H9 (cell line): ENCODE data around the gene SLC4A1. TPM values are rescaled to one million over a fixed set of nuclear protein-coding genes. Genes with fewer than 3 reads are reported as not detected.
A peak's percentile ranks its signal among the peaks of the same experiment; 100 is the strongest.

Source experiments
- DNase-seq: peaks from one replicate; pipeline ENCODE4 v3.0.0-alpha.2; 2017
- H2AFZ ChIP-seq: one replicate; pipeline ENCODE4 v1.6.1; 2013; ENCODE audit warnings: mild to moderate bottlenecking, low read length, control low read depth, moderate library complexity
- H2AK5ac ChIP-seq: 2 replicates; pipeline ENCODE4 v1.6.1; 2013; ENCODE audit warnings: low read length, control low read depth, mixed read lengths; ENCODE audit not compliant: insufficient read length
- H2BK120ac ChIP-seq: one replicate; pipeline ENCODE4 v1.6.1; 2013; ENCODE audit warnings: low read depth, mild to moderate bottlenecking, low read length, control low read depth, inconsistent platforms; ENCODE audit not compliant: poor library complexity, severe bottlenecking
- H2BK12ac ChIP-seq: 2 replicates; pipeline ENCODE4 v1.6.1; 2013; ENCODE audit warnings: low read length, control low read depth, mixed read lengths, low read depth; ENCODE audit not compliant: insufficient read length
- H2BK15ac ChIP-seq: 2 replicates; pipeline ENCODE4 v1.6.1; 2013; ENCODE audit warnings: low read depth, low read length, control low read depth
- H2BK20ac ChIP-seq: one replicate; pipeline ENCODE4 v1.6.1; 2013; ENCODE audit warnings: low read depth, mild to moderate bottlenecking, low read length, control low read depth, inconsistent platforms; ENCODE audit not compliant: poor library complexity, severe bottlenecking
- H2BK5ac ChIP-seq: 2 replicates; pipeline ENCODE4 v1.6.1; 2013; ENCODE audit warnings: low read length, control low read depth, mixed read lengths; ENCODE audit not compliant: insufficient read length
- H3K14ac ChIP-seq: 2 replicates; pipeline ENCODE4 v1.6.1; 2013; ENCODE audit warnings: low read length, control low read depth; ENCODE audit not compliant: insufficient read depth
- H3K18ac ChIP-seq: 2 replicates; pipeline ENCODE4 v1.6.1; 2013; ENCODE audit warnings: low read depth, mild to moderate bottlenecking, mixed read lengths, low read length, control low read depth; ENCODE audit not compliant: insufficient read length
- H3K23ac ChIP-seq: 2 replicates; pipeline ENCODE4 v1.6.1; 2013; ENCODE audit warnings: low read length, control low read depth, mixed read lengths, low read depth; ENCODE audit not compliant: insufficient read length
- H3K23me2 ChIP-seq: 2 replicates; pipeline ENCODE4 v1.6.1; 2013; ENCODE audit warnings: low read depth, mild to moderate bottlenecking, mixed read lengths, low read length, control low read depth; ENCODE audit not compliant: insufficient read length, poor library complexity, severe bottlenecking
- H3K27ac ChIP-seq: 2 replicates; pipeline ENCODE4 v1.5.1; 2013; ENCODE audit warnings: low read length, control low read depth, mixed read lengths, low read depth; ENCODE audit not compliant: insufficient read length
- H3K27me3 ChIP-seq: 2 replicates; pipeline ENCODE4 v1.6.1; 2013; ENCODE audit warnings: low read length, control low read depth, inconsistent platforms; ENCODE audit not compliant: insufficient read depth
- H3K4ac ChIP-seq: 2 replicates; pipeline ENCODE4 v1.6.1; 2013; ENCODE audit warnings: low read depth, mild to moderate bottlenecking, control low read depth, inconsistent platforms, low read length, moderate library complexity
- H3K4me1 ChIP-seq: 2 replicates; pipeline ENCODE4 v1.6.1; 2013; ENCODE audit warnings: low read length, control low read depth, inconsistent platforms; ENCODE audit not compliant: insufficient read depth
- H3K4me2 ChIP-seq: 2 replicates; pipeline ENCODE4 v1.6.1; 2013; ENCODE audit warnings: low read length, control low read depth, mixed read lengths; ENCODE audit not compliant: insufficient read length, insufficient read depth
- H3K56ac ChIP-seq: 2 replicates; pipeline ENCODE4 v1.6.1; 2013; ENCODE audit warnings: low read depth, mild to moderate bottlenecking, mixed read lengths, low read length, control low read depth; ENCODE audit not compliant: insufficient read length
- H3K79me1 ChIP-seq: 2 replicates; pipeline ENCODE4 v1.6.1; 2013; ENCODE audit warnings: low read depth, mild to moderate bottlenecking, moderate library complexity, low read length, control low read depth, inconsistent platforms; ENCODE audit not compliant: insufficient read depth, poor library complexity, severe bottlenecking
- H3K79me2 ChIP-seq: 2 replicates; pipeline ENCODE4 v1.6.1; 2013; ENCODE audit warnings: low read length, control low read depth, inconsistent platforms; ENCODE audit not compliant: insufficient read depth
- H3K9ac ChIP-seq: 2 replicates; pipeline ENCODE4 v1.6.1; 2013; ENCODE audit warnings: low read length, control low read depth, mixed read lengths; ENCODE audit not compliant: insufficient read length; ENCODE audit errors: extremely low read depth
- H3K9me3 ChIP-seq: one replicate; pipeline ENCODE4 v1.6.1; 2013; ENCODE audit warnings: low read depth, low read length, inconsistent platforms; ENCODE audit not compliant: control insufficient read depth
- H3T11ph ChIP-seq: one replicate; pipeline ENCODE4 v1.6.1; 2013; ENCODE audit warnings: mild to moderate bottlenecking, low read length, control low read depth, inconsistent platforms
- H4K20me1 ChIP-seq: one replicate; pipeline ENCODE4 v1.6.1; 2013; ENCODE audit not compliant: control insufficient read depth, insufficient read length, insufficient read depth
- H4K5ac ChIP-seq: 2 replicates; pipeline ENCODE4 v1.6.1; 2013; ENCODE audit warnings: low read depth, mild to moderate bottlenecking, mixed read lengths, low read length, control low read depth; ENCODE audit not compliant: insufficient read length
- H4K8ac ChIP-seq: replicated peaks from 2 replicates; pipeline ENCODE4 v1.6.1; 2013; ENCODE audit warnings: low read length, control low read depth, mixed read lengths, low read depth; ENCODE audit not compliant: insufficient read length
- H4K91ac ChIP-seq: 2 replicates; pipeline ENCODE4 v1.6.1; 2013; ENCODE audit warnings: low read depth, mild to moderate bottlenecking, moderate library complexity, mixed read lengths, low read length, control low read depth; ENCODE audit not compliant: insufficient read length
- H3K27ac Mint-ChIP-seq, 3 experiments: 2 replicates in 2 of 3; 3 replicates in 1 of 3; pipeline ENCODE4 v1.8.0; 2020 to 2021; ENCODE audit warnings: mixed read lengths in 3 of 3, mild to moderate bottlenecking in 1 of 3, moderate library complexity in 1 of 3
- H3K27me3 Mint-ChIP-seq: 2 replicates; pipeline ENCODE4 v1.8.0; 2021; ENCODE audit warnings: low read depth, mild to moderate bottlenecking, moderate library complexity, mixed read lengths
- H3K36me3 Mint-ChIP-seq, 3 experiments: 2 replicates in 2 of 3; 3 replicates in 1 of 3; pipeline ENCODE4 v1.8.0; 2020 to 2021; ENCODE audit warnings: low read depth in 3 of 3, mixed read lengths in 3 of 3; ENCODE audit not compliant: insufficient read depth in 1 of 3
- H3K4me1 Mint-ChIP-seq, 2 experiments: 2 replicates each; pipeline ENCODE4 v1.8.0; 2020; ENCODE audit warnings: mixed read lengths in 2 of 2
- H3K4me3 Mint-ChIP-seq, 2 experiments: 2 replicates in 1 of 2; 3 replicates in 1 of 2; pipeline ENCODE4 v1.8.0; 2020 to 2021; ENCODE audit warnings: mild to moderate bottlenecking in 2 of 2, mixed read lengths in 2 of 2, moderate library complexity in 1 of 2
- H3K9me3 Mint-ChIP-seq, 2 experiments: 2 replicates in 1 of 2; 3 replicates in 1 of 2; pipeline ENCODE4 v1.8.0; 2020; ENCODE audit warnings: mild to moderate bottlenecking in 2 of 2, mixed read lengths in 2 of 2, moderate library complexity in 1 of 2
- WGBS: extraction: QIAGEN DNeasy Blood & Tissue Kit; methylation state at CpG from one replicate; pipeline ENCODE4 v1.1.7; 2013; ENCODE audit warnings: missing lambda C conversion rate, low lambda C conversion rate, mixed read lengths; ENCODE audit not compliant: insufficient read length; ENCODE audit errors: extremely low coverage; 5-methylcytosine and 5-hydroxymethylcytosine counted together
- total RNA-seq: library from RNA; stranded (reverse); gene quantifications from 2 replicates; pipeline ENCODE4 v1.2.1, GENCODE V29; 2021
- TF ChIP-seq, protein P1 (sequence below): fragments of 200-600 bp; sonication (generic); conservative IDR thresholded peaks from 3 replicates; pipeline ENCODE4 v1.8.0; 2021; ENCODE audit warnings: antibody characterized with exemption, mild to moderate bottlenecking

Gene SLC4A1
- total RNA-seq, 1 experiment from 2014 or later: not detected

DNA sequence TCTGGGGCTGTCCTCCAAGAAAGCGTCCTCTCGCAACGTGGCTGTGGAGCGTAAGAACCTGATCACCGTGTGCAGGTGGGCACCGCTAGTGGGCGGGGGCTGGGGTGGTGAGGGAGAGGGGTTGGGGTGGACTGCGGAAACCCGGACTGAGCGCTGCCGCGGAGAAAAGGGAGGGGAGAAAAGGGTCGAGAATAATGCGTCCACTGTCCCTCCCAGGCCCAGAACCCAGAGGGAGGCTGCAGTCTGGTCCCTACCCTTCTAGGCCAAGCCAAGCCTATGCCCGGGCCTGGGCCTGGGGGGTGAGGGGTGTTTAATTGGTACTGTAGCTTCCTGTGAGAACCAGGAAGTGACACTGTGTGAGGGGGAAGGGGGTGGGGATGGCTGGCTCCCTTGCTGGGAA is 40.9 kb upstream of the SLC4A1 start:
- no peak overlapping the region for H3K27ac ChIP-seq

More for the DNA sequence above, 40.9 kb upstream of the SLC4A1 start:
- no peaks in the 10 kb centered on the region for H3K79me1 ChIP-seq
- H2BK120ac ChIP-seq: no peak overlapping the region
- H3K9me3 ChIP-seq: no peaks in the 10 kb centered on the region
- H3T11ph ChIP-seq: no peak overlapping the region
- DNase-seq: peak; percentile 46
- no peak overlapping the region for H3K18ac ChIP-seq
- peaks cover 7% of the 10 kb centered on the region; the same call in 1 of the 2 replicates for H3K4me1 ChIP-seq
- Mint-ChIP-seq H3K4me1 (peaks cover 34 to 49% of the 10 kb centered on the region in 2 experiments), H3K9me3 (no peaks in the 10 kb centered on the region), H3K36me3 (peaks cover 0 to 5% (median 4%) of the 10 kb centered on the region in 3 experiments; a peak in 3 of 7 replicates), H3K27ac (no peak overlapping the region), H3K4me3 (peak overlapping the region; percentile 50 to 81), H3K27me3 (peaks cover 28% of the 10 kb centered on the region)
- H2BK15ac ChIP-seq: no peak overlapping the region
- no peak overlapping the region for H2BK20ac ChIP-seq
- peaks cover 9% of the 10 kb centered on the region for H3K23me2 ChIP-seq
- H2BK5ac ChIP-seq: no peak overlapping the region
- peaks cover under 1% of the 10 kb centered on the region; the same call in 1 of the 2 replicates for H3K27me3 ChIP-seq
- H3K56ac ChIP-seq: no peak overlapping the region
- no peak overlapping the region for H2BK12ac ChIP-seq
- H2AK5ac ChIP-seq: no peak overlapping the region
- no CpG with 5 or more reads among the region's 15 CpGs for WGBS
- no peak overlapping the region for H3K9ac ChIP-seq
- H3K14ac ChIP-seq: no peak overlapping the region
- H4K5ac ChIP-seq: no peak overlapping the region
- peak overlapping the region; percentile 65 for H3K4me2 ChIP-seq
- H3K79me2 ChIP-seq: no peaks in the 10 kb centered on the region
- TF ChIP-seq, protein P1, sequence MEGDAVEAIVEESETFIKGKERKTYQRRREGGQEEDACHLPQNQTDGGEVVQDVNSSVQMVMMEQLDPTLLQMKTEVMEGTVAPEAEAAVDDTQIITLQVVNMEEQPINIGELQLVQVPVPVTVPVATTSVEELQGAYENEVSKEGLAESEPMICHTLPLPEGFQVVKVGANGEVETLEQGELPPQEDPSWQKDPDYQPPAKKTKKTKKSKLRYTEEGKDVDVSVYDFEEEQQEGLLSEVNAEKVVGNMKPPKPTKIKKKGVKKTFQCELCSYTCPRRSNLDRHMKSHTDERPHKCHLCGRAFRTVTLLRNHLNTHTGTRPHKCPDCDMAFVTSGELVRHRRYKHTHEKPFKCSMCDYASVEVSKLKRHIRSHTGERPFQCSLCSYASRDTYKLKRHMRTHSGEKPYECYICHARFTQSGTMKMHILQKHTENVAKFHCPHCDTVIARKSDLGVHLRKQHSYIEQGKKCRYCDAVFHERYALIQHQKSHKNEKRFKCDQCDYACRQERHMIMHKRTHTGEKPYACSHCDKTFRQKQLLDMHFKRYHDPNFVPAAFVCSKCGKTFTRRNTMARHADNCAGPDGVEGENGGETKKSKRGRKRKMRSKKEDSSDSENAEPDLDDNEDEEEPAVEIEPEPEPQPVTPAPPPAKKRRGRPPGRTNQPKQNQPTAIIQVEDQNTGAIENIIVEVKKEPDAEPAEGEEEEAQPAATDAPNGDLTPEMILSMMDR: no peak
- no peak overlapping the region for H3K4ac ChIP-seq
- H4K8ac ChIP-seq: no peak overlapping the region
- no peak overlapping the region for H4K91ac ChIP-seq
- H3K23ac ChIP-seq: no peak overlapping the region
- no peaks in the 10 kb centered on the region for H4K20me1 ChIP-seq
- H2AFZ ChIP-seq: no peak overlapping the region
